ENCODE results near the gene OR5T2. TPM values are rescaled to one million over a fixed set of nuclear protein-coding genes. Genes with fewer than 3 reads are reported as not detected.

The OR5T2 gene
- total RNA-seq, 2 experiments from 2014 or later = not detected

DNA sequence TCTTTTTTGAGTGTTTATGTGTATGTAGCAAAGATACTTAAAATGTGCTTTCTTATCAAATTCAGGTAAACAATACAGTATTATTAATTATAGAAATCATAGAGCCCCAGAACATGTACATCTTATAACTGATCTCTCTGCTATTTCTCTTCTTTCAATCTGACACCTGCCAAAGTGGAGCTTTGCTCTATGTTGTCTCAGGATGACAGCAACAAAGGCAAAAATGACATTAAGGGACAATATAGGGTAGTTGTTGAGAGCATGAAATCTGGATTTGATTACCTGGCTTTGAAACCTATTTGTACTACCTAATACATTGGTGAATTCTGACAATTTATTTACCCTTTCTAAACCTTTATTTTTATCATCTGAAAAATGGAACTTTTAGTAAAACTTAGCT, 50.6 kb downstream of the OR5T2 start:
- no peaks in the 10 kb centered on the region for H4K20me1 ChIP-seq (ENCODE audit: insufficient read depth, low read length)
- intact Hi-C loops (cut with micrococcal nuclease; ENCODE audit: unreplicated experiment) = no loop called here
- ChIA-PET POLR2A (no interaction called here), CTCF (ENCODE audit: unreplicated experiment) (no interaction called here)
- H3K4me1 ChIP-seq (ENCODE audit: insufficient read depth, low read length, poor library complexity, severe bottlenecking) = no peaks in the 10 kb centered on the region
- H3K27ac ChIP-seq (ENCODE audit: low read depth, low read length, poor library complexity, severe bottlenecking) = no peak overlapping the region
- no peaks in the 10 kb centered on the region for H3K9me2 ChIP-seq (ENCODE audit: insufficient read depth, low read length)
- no TSS peak for BruUV-seq (replicated peaks)
- no peaks in the 10 kb centered on the region for H3K36me3 ChIP-seq (ENCODE audit: insufficient read depth, low read length)
- H3K9me3 ChIP-seq (ENCODE audit: low read length) = peaks cover 5% of the 10 kb centered on the region; the same call in 1 of the 2 replicates
- TF ChIP-seq, protein P1, sequence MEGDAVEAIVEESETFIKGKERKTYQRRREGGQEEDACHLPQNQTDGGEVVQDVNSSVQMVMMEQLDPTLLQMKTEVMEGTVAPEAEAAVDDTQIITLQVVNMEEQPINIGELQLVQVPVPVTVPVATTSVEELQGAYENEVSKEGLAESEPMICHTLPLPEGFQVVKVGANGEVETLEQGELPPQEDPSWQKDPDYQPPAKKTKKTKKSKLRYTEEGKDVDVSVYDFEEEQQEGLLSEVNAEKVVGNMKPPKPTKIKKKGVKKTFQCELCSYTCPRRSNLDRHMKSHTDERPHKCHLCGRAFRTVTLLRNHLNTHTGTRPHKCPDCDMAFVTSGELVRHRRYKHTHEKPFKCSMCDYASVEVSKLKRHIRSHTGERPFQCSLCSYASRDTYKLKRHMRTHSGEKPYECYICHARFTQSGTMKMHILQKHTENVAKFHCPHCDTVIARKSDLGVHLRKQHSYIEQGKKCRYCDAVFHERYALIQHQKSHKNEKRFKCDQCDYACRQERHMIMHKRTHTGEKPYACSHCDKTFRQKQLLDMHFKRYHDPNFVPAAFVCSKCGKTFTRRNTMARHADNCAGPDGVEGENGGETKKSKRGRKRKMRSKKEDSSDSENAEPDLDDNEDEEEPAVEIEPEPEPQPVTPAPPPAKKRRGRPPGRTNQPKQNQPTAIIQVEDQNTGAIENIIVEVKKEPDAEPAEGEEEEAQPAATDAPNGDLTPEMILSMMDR (conservative IDR thresholded peaks at IDR 0.05; ENCODE audit: low read length) = no peak
- no peak for TF ChIP-seq EZH2phosphoT487 (IDR thresholded peaks at IDR 0.05; ENCODE audit: borderline replicate concordance, low read depth, low read length)
- H3K4me3 ChIP-seq (ENCODE audit: low read depth, low read length, poor library complexity, severe bottlenecking) = no peak overlapping the region
- no peak for DNase-seq (ENCODE audit: low spot score)
- no peaks in the 10 kb centered on the region for H3K79me2 ChIP-seq (ENCODE audit: insufficient read depth, low read depth, low read length)
- H3K4me2 ChIP-seq (ENCODE audit: low read length) = no peak overlapping the region
- H2AFZ ChIP-seq (ENCODE audit: low read length) = no peak overlapping the region

Other genes starting within 250 kb of the OR5T2 start
- 0.22 TPM in 1 of 2 replicates, not detected in the other for gene OR5F1, start 239.6 kb downstream of the OR5T2 start, total RNA-seq (2014; rRNA removed; shearing (Covaris generic))
- gene OR5F1, start 239.6 kb downstream of the OR5T2 start, total RNA-seq (2022) = not detected in 2 replicates
- not detected in 2 replicates for gene OR5AS1, start 206.6 kb downstream of the OR5T2 start, total RNA-seq (2014; rRNA removed; shearing (Covaris generic))
- not detected in 2 replicates for gene OR5AS1, start 206.6 kb downstream of the OR5T2 start, total RNA-seq (2022)
- not detected in 2 replicates for gene OR8I2, start 140.9 kb downstream of the OR5T2 start, total RNA-seq (2014; rRNA removed; shearing (Covaris generic))
- gene OR8I2, start 140.9 kb downstream of the OR5T2 start, total RNA-seq (2022) = not detected in 2 replicates
- gene OR8H2, start 130.6 kb downstream of the OR5T2 start, total RNA-seq (2014; rRNA removed; shearing (Covaris generic)) = not detected in 2 replicates
- gene OR8H2, start 130.6 kb downstream of the OR5T2 start, total RNA-seq (2022) = not detected in 2 replicates
- gene OR8H3, start 111.9 kb downstream of the OR5T2 start, total RNA-seq (2014; rRNA removed; shearing (Covaris generic)) = not detected in 2 replicates
- gene OR8H3, start 111.9 kb downstream of the OR5T2 start, total RNA-seq (2022) = not detected in 2 replicates
- not detected in 2 replicates for gene OR8J3, start 94.1 kb downstream of the OR5T2 start, total RNA-seq (2014; rRNA removed; shearing (Covaris generic))
- not detected in 2 replicates for gene OR8J3, start 94.1 kb downstream of the OR5T2 start, total RNA-seq (2022)
- not detected in 2 replicates for gene OR8K5, start 73.9 kb downstream of the OR5T2 start, total RNA-seq (2014; rRNA removed; shearing (Covaris generic))
- gene OR8K5, start 73.9 kb downstream of the OR5T2 start, total RNA-seq (2022) = not detected in 2 replicates
- gene OR5J2, start 57.6 kb downstream of the OR5T2 start, total RNA-seq (2014; rRNA removed; shearing (Covaris generic)) = not detected in 2 replicates
- not detected in 2 replicates for gene OR5J2, start 57.6 kb downstream of the OR5T2 start, total RNA-seq (2022)
- not detected in 2 replicates for gene OR5T3, start 18.0 kb upstream of the OR5T2 start, total RNA-seq (2014; rRNA removed; shearing (Covaris generic))
- gene OR5T3, start 18.0 kb upstream of the OR5T2 start, total RNA-seq (2022) = not detected in 2 replicates
- gene OR5T1, start 39.9 kb upstream of the OR5T2 start, total RNA-seq (2014; rRNA removed; shearing (Covaris generic)) = not detected in 2 replicates
- not detected in 2 replicates for gene OR5T1, start 39.9 kb upstream of the OR5T2 start, total RNA-seq (2022)
- not detected in 2 replicates for gene OR8H1, start 58.0 kb upstream of the OR5T2 start, total RNA-seq (2014; rRNA removed; shearing (Covaris generic))
- gene OR8H1, start 58.0 kb upstream of the OR5T2 start, total RNA-seq (2022) = not detected in 2 replicates
- gene OR8K3, start 80.9 kb upstream of the OR5T2 start, total RNA-seq (2014; rRNA removed; shearing (Covaris generic)) = not detected in 2 replicates
- gene OR8K3, start 80.9 kb upstream of the OR5T2 start, total RNA-seq (2022) = not detected in 2 replicates
- not detected in 2 replicates for gene OR8K1, start 111.8 kb upstream of the OR5T2 start, total RNA-seq (2014; rRNA removed; shearing (Covaris generic))
- gene OR8K1, start 111.8 kb upstream of the OR5T2 start, total RNA-seq (2022) = not detected in 2 replicates
- gene OR8J1, start 120.0 kb upstream of the OR5T2 start, total RNA-seq (2014; rRNA removed; shearing (Covaris generic)) = not detected in 2 replicates
- gene OR8J1, start 120.0 kb upstream of the OR5T2 start, total RNA-seq (2022) = not detected in 2 replicates
- not detected in 2 replicates for gene OR8U1, start 141.4 kb upstream of the OR5T2 start, total RNA-seq (2014; rRNA removed; shearing (Covaris generic))
- gene OR8U1, start 141.4 kb upstream of the OR5T2 start, total RNA-seq (2022) = not detected in 2 replicates
- not detected in 2 replicates for gene OR5AL1, start 178.4 kb upstream of the OR5T2 start, total RNA-seq (2014; rRNA removed; shearing (Covaris generic))
- not detected in 2 replicates for gene OR5AL1, start 178.4 kb upstream of the OR5T2 start, total RNA-seq (2022)
- gene OR5M3, start 239.1 kb upstream of the OR5T2 start, total RNA-seq (2014; rRNA removed; shearing (Covaris generic)) = not detected in 2 replicates
- gene OR5M3, start 239.1 kb upstream of the OR5T2 start, total RNA-seq (2022) = not detected in 2 replicates